ENCODE results near the gene C20orf144.

DNA sequence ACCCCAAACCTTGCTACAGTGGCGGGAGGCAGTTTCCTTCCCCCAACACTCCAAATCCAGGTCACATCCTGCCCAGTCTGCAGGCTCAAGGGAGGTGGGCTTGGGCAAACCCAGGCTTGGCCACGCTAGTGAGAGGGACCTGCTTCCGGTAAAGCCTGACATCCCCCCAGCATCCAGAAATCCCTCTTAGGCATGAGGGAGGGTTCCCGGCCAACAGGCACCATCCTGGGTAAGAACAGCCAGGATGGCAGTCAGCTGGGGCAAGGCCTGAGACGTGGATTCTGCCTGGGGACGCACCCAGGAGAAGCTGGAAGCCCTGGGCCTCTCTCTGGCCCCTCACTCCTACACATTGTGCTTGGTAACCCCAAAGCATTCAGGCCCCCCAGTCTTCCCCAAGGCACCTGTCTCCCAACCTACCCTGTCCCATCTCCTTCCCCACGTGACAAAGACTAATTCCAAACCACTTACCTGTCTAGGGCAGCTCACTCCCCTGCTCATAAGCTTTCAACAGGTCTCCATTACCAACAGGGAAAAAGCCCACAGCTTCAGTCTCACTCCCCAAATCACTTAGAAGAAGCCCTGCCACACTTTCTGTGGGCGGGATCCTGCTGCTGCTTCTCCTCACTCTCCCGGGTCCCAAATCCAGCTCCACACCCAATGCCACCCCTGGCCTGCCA is 2.1 kb downstream of the C20orf144 start:
- TF ChIP-seq, protein P1, sequence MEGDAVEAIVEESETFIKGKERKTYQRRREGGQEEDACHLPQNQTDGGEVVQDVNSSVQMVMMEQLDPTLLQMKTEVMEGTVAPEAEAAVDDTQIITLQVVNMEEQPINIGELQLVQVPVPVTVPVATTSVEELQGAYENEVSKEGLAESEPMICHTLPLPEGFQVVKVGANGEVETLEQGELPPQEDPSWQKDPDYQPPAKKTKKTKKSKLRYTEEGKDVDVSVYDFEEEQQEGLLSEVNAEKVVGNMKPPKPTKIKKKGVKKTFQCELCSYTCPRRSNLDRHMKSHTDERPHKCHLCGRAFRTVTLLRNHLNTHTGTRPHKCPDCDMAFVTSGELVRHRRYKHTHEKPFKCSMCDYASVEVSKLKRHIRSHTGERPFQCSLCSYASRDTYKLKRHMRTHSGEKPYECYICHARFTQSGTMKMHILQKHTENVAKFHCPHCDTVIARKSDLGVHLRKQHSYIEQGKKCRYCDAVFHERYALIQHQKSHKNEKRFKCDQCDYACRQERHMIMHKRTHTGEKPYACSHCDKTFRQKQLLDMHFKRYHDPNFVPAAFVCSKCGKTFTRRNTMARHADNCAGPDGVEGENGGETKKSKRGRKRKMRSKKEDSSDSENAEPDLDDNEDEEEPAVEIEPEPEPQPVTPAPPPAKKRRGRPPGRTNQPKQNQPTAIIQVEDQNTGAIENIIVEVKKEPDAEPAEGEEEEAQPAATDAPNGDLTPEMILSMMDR (IDR thresholded peaks at IDR 0.05) = no peak
- TF ChIP-seq EP300 (IDR thresholded peaks at IDR 0.05; ENCODE audit: low read depth) (no peak), POLR2AphosphoS5 (IDR thresholded peaks at IDR 0.05) (no peak), POLR2A (IDR thresholded peaks at IDR 0.05) (no peak)

Measured in transverse colon (tissue), 4 donors.